Measurements from ENCODE around the gene ZCCHC7. TPM values are rescaled to one million over a fixed set of nuclear protein-coding genes. Genes with fewer than 3 reads are reported as not detected.

The ZCCHC7 gene
- total RNA-seq, 1 donor from 2014 or later: 12.0 TPM

DNA sequence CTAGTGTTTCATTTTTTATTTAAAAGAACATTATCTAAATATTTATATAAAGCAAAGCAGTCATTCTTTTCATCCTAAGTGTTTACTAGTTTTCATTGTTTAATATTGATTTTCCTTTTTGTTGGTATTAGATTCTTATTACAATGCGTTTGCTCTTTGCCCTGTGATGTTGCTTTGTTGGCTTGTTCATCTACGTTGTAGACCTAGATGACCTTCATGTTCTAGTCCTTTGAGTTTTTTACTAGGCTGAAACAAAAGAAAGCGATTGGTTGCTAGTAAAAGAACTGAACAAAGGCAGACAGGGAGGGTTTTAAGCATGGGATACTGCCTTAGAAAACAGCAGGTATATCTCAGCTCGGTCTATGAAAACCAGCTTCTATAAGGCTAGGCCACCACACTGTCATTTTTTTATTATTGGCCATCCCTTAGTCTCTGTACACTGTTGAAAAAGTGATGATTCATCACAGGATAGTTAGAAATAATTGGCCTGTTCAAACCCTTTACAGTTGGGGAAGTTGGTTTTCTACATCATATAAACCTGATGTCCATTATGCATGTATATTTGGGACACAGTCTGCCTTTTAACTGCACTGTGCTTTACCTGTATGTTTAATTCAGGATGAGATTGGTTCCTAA lies 119.0 kb downstream of the ZCCHC7 start:
- H3K36me3 Mint-ChIP-seq (ENCODE audit: low read depth, unreplicated experiment): no peaks in the 10 kb centered on the region
- no peak overlapping the region for H3K27ac Mint-ChIP-seq (ENCODE audit: unreplicated experiment)
- peaks cover 2% of the 10 kb centered on the region for H3K4me1 Mint-ChIP-seq (ENCODE audit: unreplicated experiment)
- H3K4me3 Mint-ChIP-seq (ENCODE audit: unreplicated experiment): no peak overlapping the region
- no peaks in the 10 kb centered on the region for H3K27me3 Mint-ChIP-seq (ENCODE audit: unreplicated experiment)
- TF ChIP-seq, protein P1, sequence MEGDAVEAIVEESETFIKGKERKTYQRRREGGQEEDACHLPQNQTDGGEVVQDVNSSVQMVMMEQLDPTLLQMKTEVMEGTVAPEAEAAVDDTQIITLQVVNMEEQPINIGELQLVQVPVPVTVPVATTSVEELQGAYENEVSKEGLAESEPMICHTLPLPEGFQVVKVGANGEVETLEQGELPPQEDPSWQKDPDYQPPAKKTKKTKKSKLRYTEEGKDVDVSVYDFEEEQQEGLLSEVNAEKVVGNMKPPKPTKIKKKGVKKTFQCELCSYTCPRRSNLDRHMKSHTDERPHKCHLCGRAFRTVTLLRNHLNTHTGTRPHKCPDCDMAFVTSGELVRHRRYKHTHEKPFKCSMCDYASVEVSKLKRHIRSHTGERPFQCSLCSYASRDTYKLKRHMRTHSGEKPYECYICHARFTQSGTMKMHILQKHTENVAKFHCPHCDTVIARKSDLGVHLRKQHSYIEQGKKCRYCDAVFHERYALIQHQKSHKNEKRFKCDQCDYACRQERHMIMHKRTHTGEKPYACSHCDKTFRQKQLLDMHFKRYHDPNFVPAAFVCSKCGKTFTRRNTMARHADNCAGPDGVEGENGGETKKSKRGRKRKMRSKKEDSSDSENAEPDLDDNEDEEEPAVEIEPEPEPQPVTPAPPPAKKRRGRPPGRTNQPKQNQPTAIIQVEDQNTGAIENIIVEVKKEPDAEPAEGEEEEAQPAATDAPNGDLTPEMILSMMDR (IDR thresholded peaks at IDR 0.05; ENCODE audit: unreplicated experiment): no peak
- H3K9me3 Mint-ChIP-seq (ENCODE audit: unreplicated experiment): no peaks in the 10 kb centered on the region
- DNase-seq (ENCODE audit: low spot score): no peak

DNA sequence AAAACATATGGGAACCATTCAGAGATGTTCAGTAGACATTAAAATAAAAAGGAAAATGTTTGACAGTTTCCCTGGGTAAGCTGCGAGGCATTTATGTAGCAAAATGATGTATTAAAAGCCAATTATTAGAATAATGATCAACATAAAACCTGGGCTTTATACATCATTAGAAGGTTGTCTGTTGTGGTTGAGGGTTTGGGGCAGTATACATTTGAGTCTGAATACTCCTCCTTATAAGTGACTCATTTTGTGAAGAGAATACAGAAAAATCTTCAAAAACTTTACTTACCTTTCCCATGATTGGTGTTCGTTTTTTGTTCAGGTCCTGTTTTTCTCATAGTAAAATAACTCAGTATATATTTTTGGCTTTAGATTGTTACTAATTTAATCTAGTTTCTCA lies 119.5 kb downstream of the ZCCHC7 start:
- Mint-ChIP-seq H3K9me3 (ENCODE audit: unreplicated experiment) (no peaks in the 10 kb centered on the region), H3K27me3 (ENCODE audit: unreplicated experiment) (no peaks in the 10 kb centered on the region), H3K27ac (ENCODE audit: unreplicated experiment) (no peak overlapping the region), H3K4me1 (ENCODE audit: unreplicated experiment) (peaks cover 2% of the 10 kb centered on the region), H3K36me3 (ENCODE audit: low read depth, unreplicated experiment) (no peaks in the 10 kb centered on the region), H3K4me3 (ENCODE audit: unreplicated experiment) (no peak overlapping the region)
- DNase-seq (ENCODE audit: low spot score): no peak
- TF ChIP-seq, protein P1 (IDR thresholded peaks at IDR 0.05; ENCODE audit: unreplicated experiment): no peak

DNA sequence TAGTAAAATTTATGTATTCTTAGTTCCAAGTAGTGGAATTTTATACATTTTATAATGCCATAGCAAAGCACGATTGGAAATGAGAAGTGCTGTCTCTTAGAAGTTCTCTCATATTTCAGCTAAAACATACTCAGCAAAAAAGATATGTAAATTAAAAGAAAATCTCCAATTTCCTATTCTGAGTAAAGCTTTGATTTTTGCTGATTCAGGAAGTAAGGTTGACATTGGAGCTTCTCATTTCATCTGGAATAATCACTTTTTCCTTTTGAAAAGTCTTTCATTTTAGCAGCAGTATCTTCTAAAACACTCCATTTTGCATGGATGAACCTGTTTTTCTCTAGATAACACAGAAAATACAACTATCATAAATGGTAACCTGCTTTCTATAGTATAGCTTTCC lies 121.0 kb downstream of the ZCCHC7 start:
- Mint-ChIP-seq H3K9me3 (ENCODE audit: unreplicated experiment) (no peaks in the 10 kb centered on the region), H3K27ac (ENCODE audit: unreplicated experiment) (no peak overlapping the region), H3K36me3 (ENCODE audit: low read depth, unreplicated experiment) (no peaks in the 10 kb centered on the region), H3K27me3 (ENCODE audit: unreplicated experiment) (no peaks in the 10 kb centered on the region), H3K4me3 (ENCODE audit: unreplicated experiment) (no peak overlapping the region), H3K4me1 (ENCODE audit: unreplicated experiment) (peaks cover 2% of the 10 kb centered on the region)
- DNase-seq (ENCODE audit: low spot score): no peak
- TF ChIP-seq, protein P1 (IDR thresholded peaks at IDR 0.05; ENCODE audit: unreplicated experiment): no peak

DNA sequence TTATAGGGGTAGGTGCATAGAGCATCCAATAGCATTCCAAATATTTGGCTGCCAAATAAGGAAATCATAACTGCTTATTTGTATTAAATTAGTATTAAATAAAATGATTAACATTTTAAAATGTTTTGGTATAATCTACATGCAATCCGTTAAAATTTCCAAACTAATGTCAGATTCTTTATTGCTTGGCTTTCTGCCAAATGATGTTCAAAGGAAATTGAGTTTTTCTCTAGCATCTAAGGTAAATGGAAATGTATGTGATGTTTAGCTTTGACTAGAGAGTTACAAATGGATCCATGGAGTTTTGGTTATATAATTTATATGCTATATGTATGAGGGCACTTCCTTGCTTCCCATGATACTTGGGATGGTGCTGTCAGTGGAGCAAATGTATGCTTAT lies 121.7 kb downstream of the ZCCHC7 start:
- no peaks in the 10 kb centered on the region for H3K27me3 Mint-ChIP-seq (ENCODE audit: unreplicated experiment)
- H3K27ac Mint-ChIP-seq (ENCODE audit: unreplicated experiment): no peak overlapping the region
- peaks cover 2% of the 10 kb centered on the region for H3K4me1 Mint-ChIP-seq (ENCODE audit: unreplicated experiment)
- H3K4me3 Mint-ChIP-seq (ENCODE audit: unreplicated experiment): no peak overlapping the region
- no peaks in the 10 kb centered on the region for H3K9me3 Mint-ChIP-seq (ENCODE audit: unreplicated experiment)
- DNase-seq (ENCODE audit: low spot score): no peak
- no peaks in the 10 kb centered on the region for H3K36me3 Mint-ChIP-seq (ENCODE audit: low read depth, unreplicated experiment)
- TF ChIP-seq, protein P1 (IDR thresholded peaks at IDR 0.05; ENCODE audit: unreplicated experiment): no peak

DNA sequence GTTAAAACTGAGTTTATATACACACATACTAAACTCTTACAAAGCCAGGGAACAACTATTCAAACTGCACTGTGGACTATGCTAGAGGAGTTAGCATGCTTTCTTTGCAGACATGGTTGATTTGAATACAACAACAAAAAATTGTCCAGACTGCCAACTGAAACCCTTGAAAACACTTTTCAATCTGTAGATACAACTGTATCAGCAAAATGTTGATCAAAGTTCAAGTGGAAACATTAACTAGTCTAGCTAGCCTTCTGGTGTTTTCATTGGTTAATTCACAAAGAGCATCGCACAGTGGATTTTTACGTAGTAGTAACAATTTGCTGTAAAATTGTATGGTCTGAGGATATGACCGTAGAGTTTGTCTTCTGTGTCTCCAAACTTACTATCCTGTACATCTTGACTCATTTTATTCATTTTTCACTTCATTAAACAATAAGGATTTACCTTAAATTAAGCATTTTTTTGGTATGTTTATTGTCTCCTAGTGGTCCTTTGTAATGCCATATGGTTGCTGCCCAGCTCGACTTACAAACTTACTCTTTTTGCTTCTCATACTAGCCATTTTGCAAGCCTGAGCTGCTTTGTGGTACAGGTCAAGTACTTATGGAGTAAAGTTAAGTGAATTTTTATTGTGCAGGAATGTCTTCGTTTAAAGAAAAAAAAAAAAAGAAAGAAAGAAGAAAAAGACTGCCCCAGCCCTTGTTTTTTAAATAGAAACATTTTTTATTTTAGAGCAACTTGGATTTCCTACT lies 123.4 kb downstream of the ZCCHC7 start:
- no peaks in the 10 kb centered on the region for H3K36me3 Mint-ChIP-seq (ENCODE audit: low read depth, unreplicated experiment)
- H3K4me1 Mint-ChIP-seq (ENCODE audit: unreplicated experiment): no peaks in the 10 kb centered on the region
- DNase-seq (ENCODE audit: low spot score): no peak
- H3K4me3 Mint-ChIP-seq (ENCODE audit: unreplicated experiment): no peak overlapping the region
- H3K27me3 Mint-ChIP-seq (ENCODE audit: unreplicated experiment): no peaks in the 10 kb centered on the region
- H3K9me3 Mint-ChIP-seq (ENCODE audit: unreplicated experiment): no peaks in the 10 kb centered on the region
- TF ChIP-seq, protein P1 (IDR thresholded peaks at IDR 0.05; ENCODE audit: unreplicated experiment): no peak
- H3K27ac Mint-ChIP-seq (ENCODE audit: unreplicated experiment): no peak overlapping the region
